Smooth muscle cell (in vitro differentiated cells): Measurements from ENCODE around the gene SLC44A2. TPM values are rescaled to one million over a fixed set of nuclear protein-coding genes. Genes with fewer than 3 reads are reported as not detected.
A peak's percentile ranks its signal among the peaks of the same experiment; 100 is the strongest.

Experiments
- DNase-seq: peaks from one replicate; lab custom pipeline; 2025; ENCODE audit not compliant: unreplicated experiment; lab: John Stamatoyannopoulos, UW
- H2AFZ ChIP-seq: fragments of 200-600 bp; sonication (generic); 2 replicates; pipeline ENCODE4 v1.6.0; 2016; ENCODE audit warnings: antibody characterized with exemption, low read depth, mild to moderate bottlenecking
- H3F3A ChIP-seq: fragments of 200-600 bp; sonication (generic); 2 replicates; pipeline ENCODE4 v1.6.0; 2017; ENCODE audit warnings: antibody characterized with exemption, low read depth
- H3K27ac ChIP-seq: fragments of 200-600 bp; sonication (generic); 2 replicates; pipeline ENCODE4 v1.5.1; 2016; ENCODE audit warnings: low read depth, mild to moderate bottlenecking
- H3K27me3 ChIP-seq: fragments of 200-600 bp; sonication (generic); 2 replicates; pipeline ENCODE4 v1.6.1; 2016; ENCODE audit warnings: low read depth, mild to moderate bottlenecking
- H3K36me3 ChIP-seq: fragments of 200-600 bp; sonication (generic); 2 replicates; pipeline ENCODE4 v1.5.1; 2016; ENCODE audit warnings: low read depth
- H3K4me1 ChIP-seq: fragments of 200-600 bp; sonication (generic); 2 replicates; pipeline ENCODE4 v1.5.1; 2016; ENCODE audit warnings: low read depth
- H3K4me2 ChIP-seq: fragments of 200-600 bp; sonication (generic); 2 replicates; pipeline ENCODE4 v1.6.0; 2016; ENCODE audit warnings: mild to moderate bottlenecking
- H3K4me3 ChIP-seq: fragments of 200-600 bp; sonication (generic); 2 replicates; pipeline ENCODE4 v1.5.1; 2016; ENCODE audit warnings: mild to moderate bottlenecking
- H3K79me2 ChIP-seq: fragments of 200-600 bp; sonication (generic); 2 replicates; pipeline ENCODE4 v1.6.0; 2016; ENCODE audit warnings: low read depth, mild to moderate bottlenecking
- H3K9ac ChIP-seq: fragments of 200-600 bp; sonication (generic); 2 replicates; pipeline ENCODE4 v1.6.0; 2016; ENCODE audit warnings: low read depth
- H3K9me3 ChIP-seq: fragments of 200-600 bp; sonication (generic); replicated peaks from 2 replicates; pipeline ENCODE4 v1.5.1; 2016; ENCODE audit warnings: low read depth
- H4K20me1 ChIP-seq: fragments of 200-600 bp; sonication (generic); 2 replicates; pipeline ENCODE4 v1.6.0; 2016; ENCODE audit warnings: low read depth
- CTCF ChIP-seq: fragments of 200-600 bp; sonication (generic); IDR thresholded peaks from 2 replicates; pipeline ENCODE4 v1.5.1; 2017; ENCODE audit warnings: borderline replicate concordance, mild to moderate bottlenecking, antibody characterized with exemption; ENCODE audit not compliant: insufficient read depth, poor library complexity, severe bottlenecking
- WGBS: methylation state at CpG from one replicate; pipeline ENCODE4 v1.1.7; 2016; ENCODE audit warnings: low lambda C conversion rate; 5-methylcytosine and 5-hydroxymethylcytosine counted together
- polyA plus RNA-seq: library from polyadenylated mRNA; unstranded; fragments of >200 nt; fragmentation: Nextera tagmentation; extraction: Ambion mirVana; gene quantifications from 2 replicates; pipeline ENCODE4 v1.2.1, GENCODE V29; 2016
- total RNA-seq: library from RNA; depleted of rRNA; stranded (reverse); fragments of >200 nt; gene quantifications from 2 replicates; pipeline ENCODE4 v1.2.3, GENCODE V29; 2014

Gene SLC44A2
- total and polyA plus RNA-seq, 2 experiments from 2014 or later: 79.5 to 123 TPM

DNA sequence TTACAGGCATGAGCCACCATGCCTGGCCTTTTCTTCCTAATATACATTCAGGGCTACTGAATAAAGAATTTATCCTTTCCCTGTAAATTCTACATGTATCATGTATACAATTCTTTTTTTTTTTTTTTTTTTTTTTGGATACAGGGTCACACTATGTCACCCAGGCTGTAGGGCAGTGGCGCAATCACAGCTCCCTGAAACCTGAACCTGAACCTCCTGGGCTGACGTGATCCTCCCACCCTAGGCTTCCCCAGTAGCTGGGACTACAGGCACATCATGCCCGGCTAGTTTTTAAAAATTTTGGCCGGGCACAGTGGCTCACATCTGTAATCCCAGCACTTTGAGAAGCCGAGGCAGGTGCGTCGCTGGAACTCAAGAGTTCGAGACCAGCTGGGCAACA, 6.5 kb upstream of the SLC44A2 start:
- TF ChIP-seq CTCF: no peak
- 90% methylated on average over 8 of the region's 8 CpGs for WGBS
- H3K27me3 ChIP-seq: no peaks in the 10 kb centered on the region
- H3K9ac ChIP-seq: no peak overlapping the region
- H3K4me3 ChIP-seq: no peak overlapping the region
- peaks cover 33% of the 10 kb centered on the region for H3K79me2 ChIP-seq
- H4K20me1 ChIP-seq: peaks cover 35% of the 10 kb centered on the region
- no peaks in the 10 kb centered on the region for H3K36me3 ChIP-seq
- H3K27ac ChIP-seq: peak overlapping the region; percentile 75
- no peaks in the 10 kb centered on the region for H3K4me1 ChIP-seq
- H2AFZ ChIP-seq: no peak overlapping the region
- DNase-seq: no peak
- H3K4me2 ChIP-seq: no peak overlapping the region
- no peaks in the 10 kb centered on the region for H3K9me3 ChIP-seq
- peaks cover 7% of the 10 kb centered on the region for H3F3A ChIP-seq

- Histone ChIP-seq H3K9ac (no peak overlapping the region), H3F3A (peaks cover 7% of the 10 kb centered on the region), H2AFZ (no peak overlapping the region), H3K4me3 (no peak overlapping the region), H3K4me1 (peaks cover 8% of the 10 kb centered on the region), H4K20me1 (peaks cover 43% of the 10 kb centered on the region), H3K27me3 (no peaks in the 10 kb centered on the region), H3K27ac (no peak overlapping the region), H3K4me2 (no peak overlapping the region), H3K79me2 (peaks cover 35% of the 10 kb centered on the region), H3K9me3 (no peaks in the 10 kb centered on the region), H3K36me3 (no peaks in the 10 kb centered on the region)
- TF ChIP-seq CTCF: no peak
- no peak for DNase-seq
- WGBS: 90% methylated on average over 4 of the region's 4 CpGs
Observed at GRCh38 chr19:10620786-10621185, 4.6 kb upstream of the SLC44A2 start.

DNA sequence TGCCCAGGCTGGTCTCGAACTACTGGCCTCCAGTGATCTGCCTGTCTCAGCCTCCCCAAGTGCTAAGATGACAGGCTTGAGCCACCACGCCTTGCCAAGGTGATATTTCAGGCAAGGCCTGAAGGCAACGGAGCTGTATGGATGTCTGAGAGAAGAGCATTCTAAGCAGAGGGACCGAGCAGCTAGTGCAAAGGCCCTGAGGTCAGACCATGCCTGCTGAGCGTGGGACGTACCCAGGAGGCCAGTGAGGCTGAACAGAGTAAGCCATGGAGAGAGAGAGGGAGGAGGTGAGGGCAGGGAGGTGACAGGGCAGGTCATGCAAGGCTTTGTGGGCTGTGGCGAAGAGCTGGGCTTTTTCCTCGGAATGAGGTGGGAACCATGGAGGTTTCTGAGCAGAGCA, 3.4 kb upstream of the SLC44A2 start:
- no peak overlapping the region for H3K4me3 ChIP-seq
- no peak for DNase-seq
- no peak overlapping the region for H3K9ac ChIP-seq
- no peak overlapping the region for H3K27ac ChIP-seq
- no peak overlapping the region for H3K4me2 ChIP-seq
- peaks cover 7% of the 10 kb centered on the region for H3F3A ChIP-seq
- 98% methylated on average over 8 of the region's 8 CpGs for WGBS
- no peaks in the 10 kb centered on the region for H3K36me3 ChIP-seq
- no peak overlapping the region for H2AFZ ChIP-seq
- H3K79me2 ChIP-seq: peaks cover 30% of the 10 kb centered on the region
- peaks cover 50% of the 10 kb centered on the region for H4K20me1 ChIP-seq
- H3K4me1 ChIP-seq: peaks cover 8% of the 10 kb centered on the region
- H3K9me3 ChIP-seq: no peaks in the 10 kb centered on the region
- no peaks in the 10 kb centered on the region for H3K27me3 ChIP-seq
- no peak for TF ChIP-seq CTCF

DNA sequence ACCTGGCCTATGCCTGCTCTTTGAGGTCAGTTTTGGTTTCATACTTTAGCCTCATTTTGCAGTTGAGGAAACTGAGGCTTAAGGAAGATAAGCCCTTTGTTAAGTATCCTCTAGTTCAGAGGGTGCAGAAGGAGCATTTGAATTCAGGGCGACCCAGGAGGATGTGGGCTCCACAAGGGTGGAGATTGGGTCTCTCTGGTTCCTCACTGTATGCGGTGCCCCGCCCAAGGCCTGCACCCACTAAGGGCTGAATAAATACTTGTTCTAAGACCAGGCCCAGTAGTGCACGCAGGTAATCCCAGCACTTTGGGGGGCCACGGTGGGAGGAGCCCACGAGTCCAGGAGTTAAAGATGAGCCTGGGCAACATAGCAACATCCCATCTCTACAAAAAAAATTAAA, 768 bp upstream of the SLC44A2 start:
- H3K27me3 ChIP-seq: no peaks in the 10 kb centered on the region
- peak overlapping the region; percentile 88 for H3K4me2 ChIP-seq
- no peak for DNase-seq
- peak overlapping the region; percentile 50 for H3K4me3 ChIP-seq
- peaks cover 21% of the 10 kb centered on the region for H3K79me2 ChIP-seq
- H4K20me1 ChIP-seq: peaks cover 53% of the 10 kb centered on the region
- H3K9ac ChIP-seq: no peak overlapping the region
- WGBS: 87% methylated on average over 6 of the region's 6 CpGs
- H3K4me1 ChIP-seq: peaks cover 8% of the 10 kb centered on the region
- H2AFZ ChIP-seq: no peak overlapping the region
- no peaks in the 10 kb centered on the region for H3K9me3 ChIP-seq
- no peak overlapping the region for H3K27ac ChIP-seq
- no peaks in the 10 kb centered on the region for H3F3A ChIP-seq
- no peaks in the 10 kb centered on the region for H3K36me3 ChIP-seq
- no peak for TF ChIP-seq CTCF
